ENCODE measurements around the gene RBM34.
"Not testable (repeated sequence)": the region's sequence is repeated elsewhere in the genome, so short reads cannot be mapped to it uniquely, and the experiment has no call there.

The RBM34 gene, protein sequence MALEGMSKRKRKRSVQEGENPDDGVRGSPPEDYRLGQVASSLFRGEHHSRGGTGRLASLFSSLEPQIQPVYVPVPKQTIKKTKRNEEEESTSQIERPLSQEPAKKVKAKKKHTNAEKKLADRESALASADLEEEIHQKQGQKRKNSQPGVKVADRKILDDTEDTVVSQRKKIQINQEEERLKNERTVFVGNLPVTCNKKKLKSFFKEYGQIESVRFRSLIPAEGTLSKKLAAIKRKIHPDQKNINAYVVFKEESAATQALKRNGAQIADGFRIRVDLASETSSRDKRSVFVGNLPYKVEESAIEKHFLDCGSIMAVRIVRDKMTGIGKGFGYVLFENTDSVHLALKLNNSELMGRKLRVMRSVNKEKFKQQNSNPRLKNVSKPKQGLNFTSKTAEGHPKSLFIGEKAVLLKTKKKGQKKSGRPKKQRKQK

DNA sequence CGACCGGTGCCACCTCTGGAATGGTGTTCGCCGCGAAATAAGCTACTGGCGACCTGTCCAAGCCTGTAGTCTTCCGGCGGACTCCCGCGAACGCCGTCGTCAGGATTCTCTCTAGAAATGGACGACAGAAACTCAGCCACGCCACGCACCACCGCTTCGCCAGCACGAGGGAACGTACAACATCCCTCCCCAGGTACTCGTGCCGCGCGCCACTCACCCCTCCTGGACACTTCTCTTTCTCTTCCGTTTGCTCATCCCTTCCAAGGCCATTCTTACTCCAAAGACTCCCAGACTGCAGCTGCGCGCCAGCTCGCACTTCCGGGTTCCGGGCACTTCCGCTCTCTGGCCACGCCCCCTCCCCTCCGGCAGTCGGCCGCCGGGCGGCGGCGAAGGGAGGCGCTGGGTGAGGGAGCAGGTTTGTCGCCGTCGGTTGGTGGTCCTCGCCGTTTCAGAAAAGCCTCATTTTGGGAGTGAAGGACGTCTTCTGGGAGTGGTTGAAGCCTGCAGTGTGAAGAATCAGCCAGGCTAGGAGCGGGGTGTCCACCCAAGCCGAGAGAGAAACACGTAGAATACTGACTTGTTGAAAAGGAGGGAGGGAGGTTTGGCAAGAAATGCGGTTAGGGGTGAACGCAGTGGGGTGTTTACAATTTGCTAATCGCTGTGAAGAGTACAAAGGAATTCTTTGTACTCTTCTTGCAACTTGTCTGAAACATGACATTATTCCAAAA is at the start of gene RBM34:
TSS of gene RBM34 (minus strand) at position 294 of the 728 bp plus-strand sequence. CDS start at position 270, 24 bp downstream.
- H3K4me3 ChIP-seq (ENCODE audit: low read length) = peak within 1 kb of the TSS; percentile 91
- H3K9ac ChIP-seq (ENCODE audit: low read length) = peak within 1 kb of the TSS; percentile 90
- no peaks in the 10 kb centered on the region for H3K27me3 ChIP-seq (ENCODE audit: control insufficient read depth, insufficient read depth, low read length)
- H3K36me3 ChIP-seq (ENCODE audit: control insufficient read depth, low read depth, low read length) = peaks cover 29% of the 10 kb centered on the region
- H3K4me1 ChIP-seq (ENCODE audit: control insufficient read depth, low read depth, low read length) = peaks cover 10% of the 10 kb centered on the region
- peak within 1 kb of the TSS; percentile 74 for H3K27ac ChIP-seq (ENCODE audit: low read length)
- H3K9me3 ChIP-seq (ENCODE audit: control insufficient read depth, low read depth, low read length) = no peaks in the 10 kb centered on the region

DNA sequence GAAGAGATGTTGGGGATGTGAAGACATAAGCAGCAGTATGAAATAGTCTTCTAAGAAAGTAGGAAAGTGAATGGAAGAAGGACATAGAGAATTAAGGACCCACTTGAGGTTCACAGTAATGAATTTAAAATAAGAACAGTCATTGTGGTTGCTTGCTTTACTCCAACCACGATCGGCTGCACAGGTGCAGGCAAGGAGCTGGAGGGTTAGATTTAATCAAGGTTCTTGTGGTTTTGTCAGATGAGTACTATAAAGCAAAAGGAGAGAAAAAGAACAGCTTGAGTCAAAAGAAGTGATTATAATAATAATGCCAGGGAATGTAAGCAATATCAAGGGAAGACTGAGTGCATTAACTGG is 46.1 kb upstream of the RBM34 start:
- Histone ChIP-seq H3K9me3 (ENCODE audit: control insufficient read depth, low read depth, low read length) (no peaks in the 10 kb centered on the region), H3K36me3 (ENCODE audit: control insufficient read depth, low read depth, low read length) (peaks cover 12% of the 10 kb centered on the region), H3K4me3 (ENCODE audit: low read length) (no peak overlapping the region), H3K27ac (ENCODE audit: low read length) (no peak overlapping the region), H3K9ac (ENCODE audit: low read length) (no peak overlapping the region), H3K4me1 (ENCODE audit: control insufficient read depth, low read depth, low read length) (peaks cover 4% of the 10 kb centered on the region), H3K27me3 (ENCODE audit: control insufficient read depth, insufficient read depth, low read length) (no peaks in the 10 kb centered on the region)

DNA sequence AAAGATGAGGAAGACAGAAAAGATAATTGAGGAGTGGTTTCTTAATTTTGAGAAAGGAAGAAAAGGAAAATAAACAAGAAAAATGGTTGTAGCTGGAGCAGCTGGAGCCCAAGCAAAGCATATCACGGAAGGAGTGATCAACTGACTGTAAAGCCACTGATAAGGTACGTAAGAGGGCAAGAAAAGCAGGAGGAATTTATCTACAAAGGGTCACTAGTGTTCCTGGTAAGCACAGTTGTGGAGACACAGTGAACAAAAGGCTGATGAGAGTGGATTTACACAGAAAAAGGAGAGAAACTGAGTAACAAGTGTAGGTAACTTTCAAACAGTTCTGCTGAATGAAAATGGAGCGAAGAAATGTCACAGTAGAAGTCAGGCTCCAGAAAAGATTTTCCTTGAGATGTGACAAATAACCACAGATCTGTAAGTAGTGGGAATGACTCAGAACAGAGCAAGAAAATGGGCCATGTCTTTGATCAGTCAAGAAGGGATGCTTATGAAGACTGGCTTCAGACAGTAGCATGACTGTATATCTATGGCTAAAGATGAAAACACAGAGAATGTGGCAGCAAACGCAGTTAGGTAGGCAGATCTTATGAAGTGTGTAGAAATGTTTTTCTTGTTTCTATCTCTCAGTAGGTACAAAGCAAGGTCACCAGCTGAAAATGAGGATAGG is 45.6 kb upstream of the RBM34 start:
- H3K4me3 ChIP-seq (ENCODE audit: low read length) = no peak overlapping the region

DNA sequence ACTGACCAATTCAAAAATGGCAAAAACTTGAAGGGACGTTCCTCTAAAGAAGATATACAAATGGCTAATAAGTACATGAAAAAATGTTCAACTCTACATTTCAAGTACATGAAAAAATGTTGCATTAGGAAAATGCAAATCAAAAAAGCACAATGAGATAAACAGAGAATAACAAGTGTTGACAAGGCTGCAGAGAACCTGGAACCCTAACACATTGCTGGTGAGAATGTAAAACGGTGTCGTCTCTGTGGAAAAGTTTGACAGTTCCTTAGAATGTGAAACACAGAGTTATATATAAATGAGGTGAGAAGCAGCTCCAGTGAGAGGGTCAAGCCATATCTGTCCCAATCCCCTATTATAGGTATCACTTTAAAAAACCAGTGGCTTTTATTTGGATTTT is 44.6 kb upstream of the RBM34 start:
- no peaks in the 10 kb centered on the region for H3K9me3 ChIP-seq (ENCODE audit: control insufficient read depth, low read depth, low read length)
- no peak overlapping the region for H3K9ac ChIP-seq (ENCODE audit: low read length)
- H3K27me3 ChIP-seq (ENCODE audit: control insufficient read depth, insufficient read depth, low read length) = no peaks in the 10 kb centered on the region
- peaks cover 9% of the 10 kb centered on the region for H3K36me3 ChIP-seq (ENCODE audit: control insufficient read depth, low read depth, low read length)
- no peak overlapping the region for H3K4me3 ChIP-seq (ENCODE audit: low read length)
- H3K4me1 ChIP-seq (ENCODE audit: control insufficient read depth, low read depth, low read length) = peaks cover 4% of the 10 kb centered on the region
- no peak overlapping the region for H3K27ac ChIP-seq (ENCODE audit: low read length)

More for the DNA sequence above, 45.6 kb upstream of the RBM34 start:
- H3K36me3 ChIP-seq (ENCODE audit: control insufficient read depth, low read depth, low read length) = peaks cover 9% of the 10 kb centered on the region
- H3K9ac ChIP-seq (ENCODE audit: low read length) = no peak overlapping the region
- peaks cover 4% of the 10 kb centered on the region for H3K4me1 ChIP-seq (ENCODE audit: control insufficient read depth, low read depth, low read length)
- H3K9me3 ChIP-seq (ENCODE audit: control insufficient read depth, low read depth, low read length) = no peaks in the 10 kb centered on the region
- no peak overlapping the region for H3K27ac ChIP-seq (ENCODE audit: low read length)
- H3K27me3 ChIP-seq (ENCODE audit: control insufficient read depth, insufficient read depth, low read length) = no peaks in the 10 kb centered on the region

DNA sequence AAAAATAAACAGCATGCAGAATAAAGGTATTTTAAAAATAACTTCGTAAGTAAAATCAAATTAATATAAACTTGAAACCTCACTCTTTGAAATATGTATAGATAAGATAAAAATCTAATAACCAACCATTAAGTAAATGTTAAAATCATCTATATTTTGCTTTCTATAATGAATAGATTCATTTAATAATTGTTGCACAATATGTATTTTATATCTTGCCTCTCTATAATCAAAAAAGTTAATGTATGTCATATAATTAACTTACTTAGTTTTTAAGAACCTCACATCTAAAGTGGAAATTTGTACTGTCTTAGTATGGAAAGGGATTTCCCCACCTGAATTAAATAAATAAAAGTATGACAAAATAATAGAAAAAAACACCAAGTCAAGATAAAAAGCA is 42.4 kb upstream of the RBM34 start:
- Histone ChIP-seq H3K9me3 (ENCODE audit: control insufficient read depth, low read depth, low read length) (no peaks in the 10 kb centered on the region), H3K4me3 (ENCODE audit: low read length) (no peak overlapping the region), H3K4me1 (ENCODE audit: control insufficient read depth, low read depth, low read length) (peaks cover 12% of the 10 kb centered on the region), H3K36me3 (ENCODE audit: control insufficient read depth, low read depth, low read length) (peaks cover 7% of the 10 kb centered on the region), H3K27me3 (ENCODE audit: control insufficient read depth, insufficient read depth, low read length) (no peaks in the 10 kb centered on the region), H3K27ac (ENCODE audit: low read length) (no peak overlapping the region), H3K9ac (ENCODE audit: low read length) (no peak overlapping the region)

DNA sequence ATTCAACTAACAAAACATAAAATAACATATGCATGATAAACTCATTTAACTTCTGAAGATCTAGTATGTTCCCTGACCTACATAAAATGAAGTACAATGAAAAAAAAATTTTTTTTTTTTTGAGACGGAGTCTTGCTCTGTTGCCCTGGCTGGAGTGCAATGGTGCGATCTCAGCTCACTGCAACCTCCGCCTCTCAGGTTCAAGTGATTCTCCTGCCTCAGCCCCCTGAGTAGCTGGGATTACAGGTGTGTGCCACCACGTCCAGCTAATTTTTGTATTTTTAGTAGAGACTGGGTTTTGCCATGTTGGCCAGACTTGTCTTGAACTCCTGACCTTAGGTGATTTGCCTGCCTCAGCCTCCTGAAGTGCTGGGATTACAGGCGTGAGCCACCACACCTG is 41.4 kb upstream of the RBM34 start:
- not testable (repeated sequence) for H3K36me3 ChIP-seq (ENCODE audit: control insufficient read depth, low read depth, low read length); H3K9ac ChIP-seq (ENCODE audit: low read length); H3K4me3 ChIP-seq (ENCODE audit: low read length); H3K9me3 ChIP-seq (ENCODE audit: control insufficient read depth, low read depth, low read length); H3K27ac ChIP-seq (ENCODE audit: low read length); H3K27me3 ChIP-seq (ENCODE audit: control insufficient read depth, insufficient read depth, low read length)
- peaks cover 17% of the 10 kb centered on the region for H3K4me1 ChIP-seq (ENCODE audit: control insufficient read depth, low read depth, low read length)

DNA sequence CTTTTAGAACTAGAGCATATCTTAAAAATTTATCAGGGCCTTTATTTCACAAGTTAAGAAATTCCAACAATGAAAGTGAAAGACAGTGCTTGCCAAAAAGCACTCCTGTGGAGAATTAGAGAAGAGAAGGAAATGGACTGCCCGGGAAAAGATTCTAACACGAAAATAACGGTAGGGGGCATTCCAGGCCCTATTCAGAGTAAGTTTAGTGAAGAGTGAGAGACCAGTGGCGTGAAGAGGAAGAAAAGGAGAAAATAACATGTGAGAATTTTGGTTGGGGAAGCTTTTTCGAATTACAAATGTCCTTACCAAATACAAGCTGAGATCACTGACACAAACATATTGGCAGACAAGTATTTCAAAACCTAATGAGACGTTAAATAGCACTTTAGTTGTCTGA is 38.4 kb upstream of the RBM34 start:
- Histone ChIP-seq H3K9me3 (ENCODE audit: control insufficient read depth, low read depth, low read length) (no peaks in the 10 kb centered on the region), H3K4me1 (ENCODE audit: control insufficient read depth, low read depth, low read length) (peaks cover 21% of the 10 kb centered on the region), H3K4me3 (ENCODE audit: low read length) (no peak overlapping the region), H3K27ac (ENCODE audit: low read length) (no peak overlapping the region), H3K9ac (ENCODE audit: low read length) (no peak overlapping the region), H3K36me3 (ENCODE audit: control insufficient read depth, low read depth, low read length) (peaks cover 16% of the 10 kb centered on the region), H3K27me3 (ENCODE audit: control insufficient read depth, insufficient read depth, low read length) (no peaks in the 10 kb centered on the region)

DNA sequence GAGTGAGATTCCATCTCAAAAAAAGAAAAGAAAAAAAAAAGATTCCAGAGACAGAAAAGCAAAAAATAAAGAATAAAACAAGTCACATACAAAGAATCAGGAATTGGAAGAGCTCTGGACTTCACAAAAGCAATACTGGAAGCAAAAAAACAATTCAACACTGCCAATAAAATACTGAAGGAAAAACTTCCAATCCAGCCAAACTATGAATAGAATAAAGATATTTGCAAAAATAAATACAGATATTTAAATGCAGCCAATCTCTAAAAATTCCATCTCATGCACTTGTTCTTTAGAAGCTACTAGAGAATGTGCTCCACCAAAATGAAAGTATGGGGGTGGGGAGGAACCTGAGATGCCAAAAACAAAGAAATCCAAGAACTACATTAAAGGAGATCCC is 29.4 kb upstream of the RBM34 start:
- Histone ChIP-seq H3K36me3 (ENCODE audit: control insufficient read depth, low read depth, low read length) (peaks cover 41% of the 10 kb centered on the region), H3K4me1 (ENCODE audit: control insufficient read depth, low read depth, low read length) (no peaks in the 10 kb centered on the region), H3K27me3 (ENCODE audit: control insufficient read depth, insufficient read depth, low read length) (no peaks in the 10 kb centered on the region), H3K9ac (ENCODE audit: low read length) (no peak overlapping the region), H3K4me3 (ENCODE audit: low read length) (no peak overlapping the region), H3K27ac (ENCODE audit: low read length) (no peak overlapping the region), H3K9me3 (ENCODE audit: control insufficient read depth, low read depth, low read length) (no peaks in the 10 kb centered on the region)

DNA sequence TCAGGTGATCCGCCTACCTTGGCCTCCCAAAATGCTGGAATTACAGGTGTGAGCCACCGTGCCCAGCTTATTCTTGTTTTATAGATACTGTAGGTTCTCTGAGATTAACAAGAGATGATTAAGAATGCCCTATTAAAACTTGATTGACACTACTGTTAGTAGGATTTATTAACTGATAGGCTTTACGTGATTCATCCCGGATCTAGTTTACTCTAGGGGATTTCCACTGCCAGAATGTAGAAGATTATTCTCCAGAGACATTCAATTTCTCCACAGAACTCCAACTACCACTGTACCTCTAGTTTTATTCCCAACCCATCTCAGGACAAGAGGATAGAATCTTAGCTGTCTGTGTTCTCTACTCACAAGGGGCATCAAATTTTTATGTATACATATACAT is 26.3 kb upstream of the RBM34 start:
- Histone ChIP-seq H3K27me3 (ENCODE audit: control insufficient read depth, insufficient read depth, low read length) (no peaks in the 10 kb centered on the region), H3K36me3 (ENCODE audit: control insufficient read depth, low read depth, low read length) (peaks cover 25% of the 10 kb centered on the region), H3K4me1 (ENCODE audit: control insufficient read depth, low read depth, low read length) (no peaks in the 10 kb centered on the region), H3K27ac (ENCODE audit: low read length) (no peak overlapping the region), H3K4me3 (ENCODE audit: low read length) (no peak overlapping the region), H3K9ac (ENCODE audit: low read length) (no peak overlapping the region), H3K9me3 (ENCODE audit: control insufficient read depth, low read depth, low read length) (no peaks in the 10 kb centered on the region)

DNA sequence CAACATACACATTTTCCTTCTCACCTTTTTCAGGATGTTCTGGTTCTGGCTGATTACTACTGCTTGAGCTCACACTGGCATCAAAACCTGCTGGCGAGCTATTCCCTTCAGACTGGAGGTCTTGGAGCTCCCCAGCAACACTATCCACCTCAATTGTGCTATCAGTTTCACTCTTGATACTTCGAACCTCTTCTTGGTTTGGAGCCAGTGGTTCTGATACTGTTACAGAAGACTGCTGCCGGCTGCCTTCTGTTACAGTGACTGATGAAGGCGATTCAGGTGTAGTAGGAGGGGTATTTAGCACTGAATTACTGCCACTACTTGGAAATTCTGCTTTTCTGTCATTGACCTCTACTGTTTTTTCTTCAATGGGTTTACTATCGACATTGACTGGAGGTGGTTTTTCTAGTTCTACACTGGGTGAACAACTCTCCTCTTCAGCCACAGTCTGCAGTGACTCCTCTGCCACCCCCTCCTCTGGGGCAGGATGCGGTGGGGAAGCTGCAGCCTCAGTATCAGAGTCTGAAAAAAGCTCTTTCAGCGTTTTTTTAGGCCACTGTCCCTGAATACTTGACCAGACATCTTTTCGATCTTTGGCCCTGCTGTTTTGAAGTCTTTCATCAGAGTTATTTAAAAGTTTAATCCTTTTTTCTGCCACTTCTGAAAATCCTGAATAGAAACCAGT is 20.7 kb upstream of the RBM34 start:
- Histone ChIP-seq H3K9me3 (ENCODE audit: control insufficient read depth, low read depth, low read length) (no peaks in the 10 kb centered on the region), H3K27me3 (ENCODE audit: control insufficient read depth, insufficient read depth, low read length) (no peaks in the 10 kb centered on the region), H3K4me3 (ENCODE audit: low read length) (no peak overlapping the region), H3K4me1 (ENCODE audit: control insufficient read depth, low read depth, low read length) (no peaks in the 10 kb centered on the region), H3K27ac (ENCODE audit: low read length) (no peak overlapping the region), H3K9ac (ENCODE audit: low read length) (no peak overlapping the region), H3K36me3 (ENCODE audit: control insufficient read depth, low read depth, low read length) (peaks cover 44% of the 10 kb centered on the region)

DNA sequence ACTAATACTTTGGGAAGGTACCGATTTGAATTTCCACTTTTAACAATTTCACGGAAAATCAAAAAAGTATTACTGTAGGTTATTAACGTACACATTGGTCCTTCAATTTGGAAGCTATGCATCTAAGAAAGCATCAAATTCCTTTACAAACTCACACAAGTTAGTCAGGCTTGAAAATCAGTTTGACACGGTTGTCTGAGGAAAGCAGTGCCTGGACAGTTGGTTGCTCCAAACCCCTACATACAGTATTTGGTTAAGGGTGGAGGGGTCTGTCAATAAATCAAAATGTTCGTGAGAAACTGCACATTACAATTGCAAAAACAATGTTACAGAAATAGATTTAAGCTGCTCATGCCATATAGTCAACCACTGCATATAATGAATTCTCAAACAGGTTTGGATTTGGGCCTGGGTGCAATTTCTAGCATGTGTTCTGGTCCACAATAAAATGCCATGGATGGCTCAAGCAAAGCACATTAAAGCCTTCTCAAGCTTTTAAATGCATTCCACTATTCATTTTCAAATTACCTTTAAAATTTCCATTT is 19.9 kb upstream of the RBM34 start:
- Histone ChIP-seq H3K9ac (ENCODE audit: low read length) (no peak overlapping the region), H3K4me3 (ENCODE audit: low read length) (no peak overlapping the region), H3K9me3 (ENCODE audit: control insufficient read depth, low read depth, low read length) (no peaks in the 10 kb centered on the region), H3K27ac (ENCODE audit: low read length) (no peak overlapping the region), H3K4me1 (ENCODE audit: control insufficient read depth, low read depth, low read length) (no peaks in the 10 kb centered on the region), H3K36me3 (ENCODE audit: control insufficient read depth, low read depth, low read length) (peaks cover 46% of the 10 kb centered on the region), H3K27me3 (ENCODE audit: control insufficient read depth, insufficient read depth, low read length) (no peaks in the 10 kb centered on the region)

Data from iPS-18a (cell line).